B cell (primary cell): Measurements from ENCODE around the gene IRF1. TPM values are rescaled to one million over a fixed set of nuclear protein-coding genes. Genes with fewer than 3 reads are reported as not detected.
A peak's percentile ranks its signal among the peaks of the same experiment; 100 is the strongest.

Experiments
- ATAC-seq: fragments of 200-7000 bp; cut with Tn5 transposase; one replicate; pipeline ENCODE4 v1.10.0; 2021; ENCODE audit warnings: low read depth, mild to moderate bottlenecking, moderate number of reproducible peaks, moderate library complexity
- CTCF ChIA-PET: fragments of 350-600 bp; sonication (Branson Sonifier 250); formaldehyde crosslinking; loops from one replicate; lab custom pipeline; 2021; ENCODE audit warnings: antibody characterized with exemption, inconsistent platforms; lab: Charles Lee
- POLR2A ChIA-PET: fragments of 350-600 bp; sonication (Branson Sonifier 250); formaldehyde crosslinking; loops from one replicate; lab custom pipeline; 2021; ENCODE audit warnings: antibody characterized with exemption; lab: Charles Lee
- DNase-seq: peaks from one replicate; pipeline ENCODE4 v3.0.0; 2013
- H2AFZ ChIP-seq: 2 replicates; pipeline ENCODE4 v1.6.1; 2012; ENCODE audit warnings: mild to moderate bottlenecking, low read depth, low read length; ENCODE audit not compliant: insufficient read depth, poor library complexity, severe bottlenecking
- H3K27ac ChIP-seq, 2 donors: 1 replicate in 1 of 2; 2 replicates in 1 of 2; pipeline ENCODE4 v1.5.1; 2012 to 2013; ENCODE audit warnings: low read length in 2 of 2, mild to moderate bottlenecking in 2 of 2, moderate library complexity in 1 of 2
- H3K27me3 ChIP-seq, 4 experiments: fragments of 200-600 bp in 1 of 4; sonication (generic) in 1 of 4; replicated peaks in 1 of 4; 1 replicate in 2 of 4; 2 replicates in 2 of 4; pipeline versions ENCODE4 v1.6.1 to v1.7.0; 2013 to 2016; ENCODE audit warnings: low read length in 3 of 4, mild to moderate bottlenecking in 2 of 4, mixed read lengths in 1 of 4, moderate library complexity in 1 of 4; ENCODE audit not compliant: insufficient read depth in 4 of 4, control insufficient read depth in 3 of 4; ENCODE audit errors: control extremely low read depth in 1 of 4
- H3K36me3 ChIP-seq, 2 experiments: replicated peaks in 1 of 2; 1 replicate in 1 of 2; 2 replicates in 1 of 2; pipeline versions ENCODE4 v1.6.1 to v1.7.1; 2013; ENCODE audit warnings: low read length in 1 of 2; ENCODE audit not compliant: insufficient read depth in 2 of 2, control insufficient read depth in 1 of 2; ENCODE audit errors: control extremely low read depth in 1 of 2, extremely low read depth in 1 of 2
- H3K4me1 ChIP-seq, 2 donors: fragments of 200-600 bp in 1 of 2; sonication (generic) in 1 of 2; 1 replicate in 1 of 2; 2 replicates in 1 of 2; pipeline versions ENCODE4 v1.5.1 to v1.6.1; 2013 to 2017; ENCODE audit warnings: low read length in 2 of 2; ENCODE audit not compliant: control insufficient read depth in 2 of 2, insufficient read depth in 2 of 2
- H3K4me2 ChIP-seq: replicated peaks from 2 replicates; pipeline ENCODE3; 2012; ENCODE audit warnings: mild to moderate bottlenecking, low read depth, low read length; ENCODE audit not compliant: poor library complexity, severe bottlenecking
- H3K4me3 ChIP-seq, 5 experiments: fragments of 200-600 bp in 1 of 5; sonication (generic) in 1 of 5; 1 replicate in 3 of 5; 2 replicates in 2 of 5; pipeline versions ENCODE4 v1.5.1 to v1.7.0; 2011 to 2016; ENCODE audit warnings: low read length in 4 of 5, mild to moderate bottlenecking in 4 of 5, low read depth in 2 of 5, control low read depth in 1 of 5, moderate library complexity in 1 of 5; ENCODE audit not compliant: insufficient read depth in 1 of 5; ENCODE audit errors: control extremely low read depth in 1 of 5, extremely low read depth in 1 of 5
- H3K79me2 ChIP-seq: fragments of 200-600 bp; sonication (generic); one replicate; pipeline ENCODE4 v1.6.0; 2016; ENCODE audit warnings: low read length; ENCODE audit not compliant: control insufficient read depth, insufficient read depth
- H3K9ac ChIP-seq: fragments of 200-600 bp; sonication (generic); 2 replicates; pipeline ENCODE4 v1.6.1; 2017; ENCODE audit warnings: mild to moderate bottlenecking, low read length, moderate library complexity
- H3K9me3 ChIP-seq, 3 donors: one replicate each; pipeline versions ENCODE4 v1.6.1 to v1.7.1; 2013; ENCODE audit warnings: low read length in 2 of 3; ENCODE audit not compliant: control insufficient read depth in 2 of 3, insufficient read depth in 1 of 3; ENCODE audit errors: control extremely low read depth in 1 of 3
- H4K20me1 ChIP-seq: 2 replicates; pipeline ENCODE4 v1.6.0; 2012; ENCODE audit warnings: mild to moderate bottlenecking, low read length; ENCODE audit not compliant: insufficient read depth, control insufficient read depth, poor library complexity, severe bottlenecking
- H3K27ac Mint-ChIP-seq: one replicate; pipeline ENCODE4 v1.8.0; 2021; ENCODE audit warnings: mixed read lengths
- H3K27me3 Mint-ChIP-seq: one replicate; pipeline ENCODE4 v1.8.0; 2021; ENCODE audit warnings: mixed read lengths
- H3K4me1 Mint-ChIP-seq: one replicate; pipeline ENCODE4 v1.8.0; 2021; ENCODE audit warnings: mixed read lengths
- H3K4me3 Mint-ChIP-seq: one replicate; pipeline ENCODE4 v1.8.0; 2021; ENCODE audit warnings: mixed read lengths
- H3K9me3 Mint-ChIP-seq: one replicate; pipeline ENCODE4 v1.8.0; 2022; ENCODE audit warnings: mixed read lengths; ENCODE audit not compliant: insufficient read depth
- CTCF ChIP-seq: fragments of 200-600 bp; IDR thresholded peaks from one replicate; pipeline ENCODE4 v1.8.0; 2022; ENCODE audit warnings: antibody characterized with exemption, mild to moderate bottlenecking
- EZH2 ChIP-seq: IDR thresholded peaks from 2 replicates; pipeline ENCODE4 v1.6.1; 2012; ENCODE audit warnings: borderline replicate concordance, low read depth, mild to moderate bottlenecking, moderate library complexity, low read length; ENCODE audit not compliant: insufficient read depth, poor library complexity, severe bottlenecking
- WGBS: methylation state at CpG from one replicate; pipeline ENCODE4 v1.1.5; 2013; ENCODE audit warnings: missing lambda C conversion rate; ENCODE audit not compliant: insufficient coverage; 5-methylcytosine and 5-hydroxymethylcytosine counted together
- intact Hi-C: fragments of 100-400 bp; cut with micrococcal nuclease; formaldehyde crosslinking; loops from one replicate; pipeline ENCODE4 v1.10.0; 2022
- polyA plus RNA-seq: library from polyadenylated mRNA; depleted of rRNA; stranded (reverse); fragments of >200 nt; gene quantifications from 2 replicates; pipeline ENCODE4 v1.2.3, GENCODE V29; 2012
- total RNA-seq, 2 donors: library from RNA; stranded (reverse); fragments of 120-200 nt in 1 of 2; gene quantifications; 1 replicate in 1 of 2; 2 replicates in 1 of 2; pipeline versions ENCODE4 v1.2.3 to v1.2.4, GENCODE V29; 2013 to 2022

Gene IRF1
- total and polyA plus RNA-seq, 2 donors (not counting 1 experiment from before 2014, with no cell fraction given): 173 to 306 TPM

GRCh38 chr5:132528021-132528420 lies 37.4 kb upstream of the IRF1 start:
- H3K27me3 Mint-ChIP-seq: no peaks in the 10 kb centered on the region
- H3K4me1 Mint-ChIP-seq: peaks cover 49% of the 10 kb centered on the region
- no peaks in the 10 kb centered on the region for H3K9me3 ChIP-seq
- no peaks in the 10 kb centered on the region for H4K20me1 ChIP-seq
- no peak overlapping the region for H3K4me3 Mint-ChIP-seq
- ChIA-PET POLR2A (no interaction called here), CTCF (interaction anchor here (0.7 to 4.0 kb wide), 9 partner anchors 8 to 301 kb away, joined by 3 to 17 read pairs (median 8); partner anchors contain the start of genes SHROOM1 and SLC22A5)
- H3K27me3 ChIP-seq: no peaks in the 10 kb centered on the region
- H3K79me2 ChIP-seq: no peaks in the 10 kb centered on the region
- no peaks in the 10 kb centered on the region for H3K9me3 Mint-ChIP-seq
- H3K27ac ChIP-seq: no peak overlapping the region
- H3K4me1 ChIP-seq: peaks cover 41 to 45% of the 10 kb centered on the region in 2 donors
- H3K4me2 ChIP-seq: no peak overlapping the region
- H3K9ac ChIP-seq: no peak overlapping the region
- TF ChIP-seq CTCF: no peak
- no peak for TF ChIP-seq EZH2
- no peak for ATAC-seq
- no peak overlapping the region for H3K4me3 ChIP-seq
- intact Hi-C loops: loop anchor here (5.0 kb wide), 1 partner anchor 184 kb away; no protein-coding TSS in a partner anchor
- DNase-seq: no peak
- H3K36me3 ChIP-seq: no peaks in the 10 kb centered on the region
- no peak overlapping the region for H3K27ac Mint-ChIP-seq
- 100% methylated on average over 2 of the region's 2 CpGs for WGBS
- H2AFZ ChIP-seq: no peak overlapping the region

- H3K4me1 Mint-ChIP-seq: peaks cover 49% of the 10 kb centered on the region
- Histone ChIP-seq H3K36me3 (no peaks in the 10 kb centered on the region), H3K9me3 (no peaks in the 10 kb centered on the region), H3K4me2 (peak overlapping the region; percentile 62), H2AFZ (peak overlapping the region; percentile 25), H3K79me2 (no peaks in the 10 kb centered on the region), H3K4me1 (peaks cover 41 to 45% of the 10 kb centered on the region in 2 donors), H3K9ac (no peak overlapping the region), H3K4me3 (no peak overlapping the region), H4K20me1 (no peaks in the 10 kb centered on the region), H3K27ac (no peak overlapping the region), H3K27me3 (no peaks in the 10 kb centered on the region)
- peak overlapping the region; percentile 8 for H3K4me3 Mint-ChIP-seq
- WGBS: 20% methylated on average over 7 of the region's 8 CpGs
- H3K27me3 Mint-ChIP-seq: no peaks in the 10 kb centered on the region
- TF ChIP-seq EZH2 (no peak), CTCF (peak; percentile 54)
- CTCF ChIA-PET: interaction anchor here (0.6 to 4.0 kb wide), 28 partner anchors 9 to 356 kb away, joined by 3 to 32 read pairs (median 5); partner anchors contain the start of genes IL5 and SHROOM1
- DNase-seq (no peak), ATAC-seq (no peak)
- POLR2A ChIA-PET: interaction anchor here (0.6 to 1.1 kb wide), 3 partner anchors 26 to 141 kb away, joined by 3 read pairs; partner anchors contain the start of gene RAD50
- no peak overlapping the region for H3K27ac Mint-ChIP-seq
- intact Hi-C loops: loop anchor here (1.0 to 5.0 kb wide), 2 partner anchors 185 to 293 kb away; no protein-coding TSS in a partner anchor
- no peaks in the 10 kb centered on the region for H3K9me3 Mint-ChIP-seq
Observed at GRCh38 chr5:132526974-132527564, 36.5 kb upstream of the IRF1 start.
